K562 (cell line): Measurements from ENCODE around the gene ZNF335. TPM values are rescaled to one million over a fixed set of nuclear protein-coding genes. Genes with fewer than 3 reads are reported as not detected.

Experiments
- ATAC-seq: fragments of 200-7000 bp; cut with Tn5 transposase; 3 replicates; pipeline ENCODE4 v1.9.1; 2020; ENCODE audit warnings: moderate library complexity
- BruUV-seq: library from RNA; stranded (reverse); fragments of 400-500 nt; replicated peaks from 2 replicates; lab custom pipeline; 2021; lab: Mats Ljungman, UMichigan
- CTCF ChIA-PET: fragments of 300-600 bp; formaldehyde crosslinking; extraction: SDS; loops from one replicate; lab custom pipeline; 2021; ENCODE audit warnings: low intra/inter-chr PET ratio; lab: Yijun Ruan, JAX
- POLR2A ChIA-PET: fragments of 300-600, 350-650 bp; sonication (Branson Sonifier 250); formaldehyde crosslinking; extraction: SDS; loops from one replicate; lab custom pipeline; 2021; ENCODE audit warnings: antibody characterized with exemption, inconsistent platforms; lab: Yijun Ruan, JAX
- DNase-seq, 4 experiments: peaks; one replicate each; pipeline versions ENCODE4 v3.0.0 to v3.0.0-alpha.2; 2011 to 2018; ENCODE audit warnings: low spot score in 3 of 4, mixed read lengths in 3 of 4; ENCODE audit errors: extremely low read depth in 1 of 4
- FAIRE-seq: peaks from 2 replicates; lab custom pipeline; 2011; peaks lifted over from hg19 to GRCh38; lab: Jason Lieb, UNC
- H2AFZ ChIP-seq: 2 replicates; pipeline ENCODE4 v1.6.0; 2011; ENCODE audit warnings: low read depth, low read length, control low read depth, inconsistent platforms
- H3K27ac ChIP-seq: fragments of 200-600 bp; 3 replicates; pipeline ENCODE4 v1.8.0; 2011; ENCODE audit warnings: low read depth, mild to moderate bottlenecking, control low read depth, inconsistent platforms, low read length, moderate library complexity, mixed read lengths; ENCODE audit errors: extremely low read depth
- H3K27me3 ChIP-seq, 2 experiments: fragments of 300-600 bp in 1 of 2; 2 replicates in 1 of 2; 3 replicates in 1 of 2; pipeline versions ENCODE4 v1.6.0 to v1.8.0; 2011; ENCODE audit warnings: inconsistent platforms in 2 of 2, low read length in 2 of 2, mild to moderate bottlenecking in 1 of 2, mixed read lengths in 1 of 2, moderate library complexity in 1 of 2; ENCODE audit not compliant: control insufficient read depth in 2 of 2, insufficient read depth in 2 of 2
- H3K36me3 ChIP-seq: fragments of 300-600 bp; 3 replicates; pipeline ENCODE4 v1.8.0; 2011; ENCODE audit warnings: mild to moderate bottlenecking, low read length, inconsistent platforms; ENCODE audit not compliant: control insufficient read depth, insufficient read depth
- H3K4me1 ChIP-seq, 2 experiments: fragments of 200-600 bp in 1 of 2; replicated peaks in 1 of 2; 2 replicates in 1 of 2; 3 replicates in 1 of 2; pipeline versions ENCODE4 v1.5.1 to v1.8.0; 2011; ENCODE audit warnings: inconsistent platforms in 2 of 2, low read length in 2 of 2, mild to moderate bottlenecking in 1 of 2, mixed read lengths in 1 of 2, moderate library complexity in 1 of 2; ENCODE audit not compliant: control insufficient read depth in 2 of 2, insufficient read depth in 2 of 2
- H3K4me2 ChIP-seq: 2 replicates; pipeline ENCODE4 v1.6.1; 2011; ENCODE audit warnings: low read length, control low read depth, inconsistent platforms, mixed read lengths; ENCODE audit not compliant: insufficient read depth
- H3K4me3 ChIP-seq: fragments of 200-600 bp; sonication (generic), shearing (Covaris generic); 2 replicates; pipeline ENCODE4 v1.5.1; 2016; ENCODE audit warnings: control low read depth, inconsistent platforms
- H3K79me2 ChIP-seq: fragments of 200-600 bp; 3 replicates; pipeline ENCODE4 v1.8.0; 2011; ENCODE audit warnings: low read length, inconsistent platforms; ENCODE audit not compliant: control insufficient read depth, insufficient read depth
- H3K9ac ChIP-seq, 2 experiments: 2 replicates each; pipeline versions ENCODE4 v1.6.0 to v1.6.1; 2011; ENCODE audit warnings: low read depth in 2 of 2, low read length in 2 of 2, control low read depth in 1 of 2, inconsistent platforms in 1 of 2, mild to moderate bottlenecking in 1 of 2, mixed read lengths in 1 of 2; ENCODE audit not compliant: insufficient read depth in 1 of 2
- H3K9me1 ChIP-seq: one replicate; pipeline ENCODE4 v1.6.0; 2011; ENCODE audit warnings: inconsistent platforms, mild to moderate bottlenecking, low read length, moderate library complexity; ENCODE audit not compliant: control insufficient read depth, insufficient read depth
- H3K9me3 ChIP-seq: replicated peaks from 2 replicates; pipeline ENCODE4 v1.5.1; 2011; ENCODE audit warnings: low read depth, low read length, inconsistent platforms; ENCODE audit not compliant: control insufficient read depth, insufficient read depth
- H4K20me1 ChIP-seq: replicated peaks from 2 replicates; pipeline ENCODE4 v1.6.1; 2011; ENCODE audit warnings: low read length, inconsistent platforms, mixed read lengths; ENCODE audit not compliant: control insufficient read depth, insufficient read depth
- CXXC5 ChIP-seq: fragments of 250-450 bp; sonication (Bioruptor Pico); IDR thresholded peaks from 2 replicates; pipeline ENCODE4 v1.8.0; 2022; ENCODE audit warnings: inconsistent platforms, mild to moderate bottlenecking, moderate library complexity
- RBM22 ChIP-seq: fragments of 200-400 bp; formaldehyde crosslinking; IDR thresholded peaks from 2 replicates; pipeline ENCODE4 v1.6.1; 2018; ENCODE audit warnings: low read length, low read depth; ENCODE audit not compliant: poor library complexity, severe bottlenecking
- SIX5 ChIP-seq, 2 experiments: IDR thresholded peaks; 2 replicates each; pipeline ENCODE4 v1.6.1; 2011; ENCODE audit warnings: low read length in 2 of 2, borderline replicate concordance in 1 of 2, low read depth in 1 of 2, mild to moderate bottlenecking in 1 of 2, moderate library complexity in 1 of 2; ENCODE audit not compliant: insufficient read depth in 1 of 2
- TAF15 ChIP-seq: fragments of 200-400 bp; formaldehyde crosslinking; IDR thresholded peaks from 2 replicates; pipeline ENCODE4 v1.6.1; 2017; ENCODE audit warnings: mild to moderate bottlenecking, low read depth, low read length, moderate library complexity
- ZNF263 ChIP-seq: sonication (generic); formaldehyde crosslinking; IDR thresholded peaks from 2 replicates; pipeline ENCODE4 v1.8.0; 2022; ENCODE audit warnings: mild to moderate bottlenecking, missing genetic modification reagents, borderline replicate concordance
- ZNF384 ChIP-seq: IDR thresholded peaks from 2 replicates; pipeline ENCODE4 v1.6.1; 2012; ENCODE audit warnings: low read depth, low read length, improper control_type of control experiment
- WGBS: fragments of 100-300 bp; shearing (Covaris generic); methylation state at CpG from one replicate; pipeline ENCODE4 v1.1.6; 2016; ENCODE audit warnings: low coverage, mixed read lengths; ENCODE audit not compliant: insufficient coverage; ENCODE audit errors: missing lambda C conversion rate; 5-methylcytosine and 5-hydroxymethylcytosine counted together
- in situ Hi-C: fragments of 300-500 bp; cut with MboI; formaldehyde crosslinking; loops from 4 replicates; pipeline ENCODE4 v1.15.0; 2018; ENCODE audit warnings: inconsistent platforms, mixed read lengths
- intact Hi-C: fragments of 100-400 bp; cut with micrococcal nuclease; formaldehyde crosslinking; loops from 2 replicates; pipeline ENCODE4 v1.14.2; 2022
- polyA plus RNA-seq, 8 experiments: library from polyadenylated mRNA; depleted of rRNA in 4 of 8; stranded (reverse) in 5 of 8; unstranded in 3 of 8; fragments of >200 nt; fragmentation: Nextera tagmentation in 2 of 8; fragmentation: Illumina TruSeq in 1 of 8; extraction: Ambion mirVana in 2 of 8; extraction: Trizol in 1 of 8; gene quantifications; 2 replicates each; pipeline versions ENCODE4 v1.2.1 to v1.2.3, GENCODE V29; 2011 to 2014; ENCODE audit warnings: inconsistent platforms in 1 of 8, missing spikeins in 1 of 8
- total RNA-seq, 7 experiments: library from RNA; depleted of rRNA in 6 of 7; stranded (reverse); fragments of >200 nt in 6 of 7; fragmentation: Illumina TruSeq in 2 of 7; extraction: Trizol in 2 of 7; gene quantifications; 2 replicates each; pipeline versions ENCODE4 v1.2.1 to v1.2.3, GENCODE V29; 2011 to 2021; ENCODE audit warnings: low replicate concordance in 1 of 7
- TF ChIP-seq, protein P1 (sequence below): fragments of 200-800 bp; sonication (Bioruptor generic); IDR thresholded peaks from 2 replicates; pipeline ENCODE4 v1.6.1; 2016; ENCODE audit warnings: missing genetic modification characterization, missing compliant biosample characterization
- TF ChIP-seq, protein P2 (sequence below): sonication (generic); formaldehyde crosslinking; IDR thresholded peaks from 2 replicates; pipeline ENCODE4 v1.8.1; 2023; ENCODE audit warnings: mild to moderate bottlenecking, missing genetic modification reagents
- TF ChIP-seq, protein P3 (sequence below), 2 experiments: fragments of 200-800 bp in 1 of 2; sonication (Bioruptor generic) in 1 of 2; sonication (generic) in 1 of 2; formaldehyde crosslinking in 1 of 2; IDR thresholded peaks in 1 of 2; conservative IDR thresholded peaks in 1 of 2; 2 replicates each; pipeline versions ENCODE4 v1.5.0 to v1.6.1; 2016 to 2020; ENCODE audit warnings: missing compliant biosample characterization in 1 of 2, missing genetic modification characterization in 1 of 2, missing genetic modification reagents in 1 of 2

The ZNF335 gene
- total and polyA plus RNA-seq, 9 of the 15 experiments (the other 6 are each of a cell fraction or from before 2014, with no cell fraction given), result 0.39 to 16.0 (median 7.6) TPM

DNA sequence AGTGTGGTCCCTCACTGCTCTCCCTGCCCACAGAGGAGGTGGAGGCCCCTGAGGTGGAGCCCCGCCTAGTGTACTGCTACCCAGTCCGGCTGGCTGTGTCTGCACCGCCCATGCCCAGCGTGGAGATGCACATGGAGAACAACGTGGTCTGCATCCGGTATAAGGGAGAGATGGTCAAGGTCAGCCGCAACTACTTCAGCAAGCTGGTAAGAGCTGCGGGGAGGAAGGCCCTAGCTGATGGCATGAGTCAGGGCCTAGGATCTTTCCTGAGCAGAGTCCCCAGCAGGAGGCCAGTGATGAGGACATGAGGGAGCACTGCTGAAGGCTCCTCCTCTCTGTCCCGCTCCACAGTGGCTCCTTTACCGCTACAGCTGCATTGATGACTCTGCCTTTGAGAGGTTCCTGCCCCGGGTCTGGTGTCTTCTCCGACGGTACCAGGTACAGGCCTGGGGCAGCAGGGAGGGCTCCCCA lies 26.3 kb downstream of the ZNF335 start:
- H3K4me1 ChIP-seq, result peaks cover 20 to 44% of the 10 kb centered on the region in 2 experiments
- FAIRE-seq, result no peak
- H3K9ac ChIP-seq, result peak overlapping the region in 1 of 2 experiments; percentile 20; a peak in 1 of 4 replicates
- no peak overlapping the region for H3K4me3 ChIP-seq
- no peaks in the 10 kb centered on the region for H3K79me2 ChIP-seq
- peaks cover 8% of the 10 kb centered on the region for H3K9me1 ChIP-seq
- 82% methylated on average over 10 of the region's 13 CpGs for WGBS
- in situ Hi-C loops, result no loop called here
- TF ChIP-seq ZNF384 (no peak), CXXC5 (CRISPR knock-in tag) (no peak), ZNF263 (CRISPR knock-in tag) (peak; percentile 84; the same call in 1 of the 2 replicates), TAF15 (0 out of 2 replicates have a peak, but pooled peaks have one; percentile 14), RBM22 (peak; percentile 40), SIX5 (IDR thresholded peaks at IDR 0.05; ENCODE audit: borderline replicate concordance in 1 of 2, insufficient read depth in 1 of 2, low read depth in 1 of 2, low read length in 2 of 2) (no peak)
- TF ChIP-seq, protein P1, sequence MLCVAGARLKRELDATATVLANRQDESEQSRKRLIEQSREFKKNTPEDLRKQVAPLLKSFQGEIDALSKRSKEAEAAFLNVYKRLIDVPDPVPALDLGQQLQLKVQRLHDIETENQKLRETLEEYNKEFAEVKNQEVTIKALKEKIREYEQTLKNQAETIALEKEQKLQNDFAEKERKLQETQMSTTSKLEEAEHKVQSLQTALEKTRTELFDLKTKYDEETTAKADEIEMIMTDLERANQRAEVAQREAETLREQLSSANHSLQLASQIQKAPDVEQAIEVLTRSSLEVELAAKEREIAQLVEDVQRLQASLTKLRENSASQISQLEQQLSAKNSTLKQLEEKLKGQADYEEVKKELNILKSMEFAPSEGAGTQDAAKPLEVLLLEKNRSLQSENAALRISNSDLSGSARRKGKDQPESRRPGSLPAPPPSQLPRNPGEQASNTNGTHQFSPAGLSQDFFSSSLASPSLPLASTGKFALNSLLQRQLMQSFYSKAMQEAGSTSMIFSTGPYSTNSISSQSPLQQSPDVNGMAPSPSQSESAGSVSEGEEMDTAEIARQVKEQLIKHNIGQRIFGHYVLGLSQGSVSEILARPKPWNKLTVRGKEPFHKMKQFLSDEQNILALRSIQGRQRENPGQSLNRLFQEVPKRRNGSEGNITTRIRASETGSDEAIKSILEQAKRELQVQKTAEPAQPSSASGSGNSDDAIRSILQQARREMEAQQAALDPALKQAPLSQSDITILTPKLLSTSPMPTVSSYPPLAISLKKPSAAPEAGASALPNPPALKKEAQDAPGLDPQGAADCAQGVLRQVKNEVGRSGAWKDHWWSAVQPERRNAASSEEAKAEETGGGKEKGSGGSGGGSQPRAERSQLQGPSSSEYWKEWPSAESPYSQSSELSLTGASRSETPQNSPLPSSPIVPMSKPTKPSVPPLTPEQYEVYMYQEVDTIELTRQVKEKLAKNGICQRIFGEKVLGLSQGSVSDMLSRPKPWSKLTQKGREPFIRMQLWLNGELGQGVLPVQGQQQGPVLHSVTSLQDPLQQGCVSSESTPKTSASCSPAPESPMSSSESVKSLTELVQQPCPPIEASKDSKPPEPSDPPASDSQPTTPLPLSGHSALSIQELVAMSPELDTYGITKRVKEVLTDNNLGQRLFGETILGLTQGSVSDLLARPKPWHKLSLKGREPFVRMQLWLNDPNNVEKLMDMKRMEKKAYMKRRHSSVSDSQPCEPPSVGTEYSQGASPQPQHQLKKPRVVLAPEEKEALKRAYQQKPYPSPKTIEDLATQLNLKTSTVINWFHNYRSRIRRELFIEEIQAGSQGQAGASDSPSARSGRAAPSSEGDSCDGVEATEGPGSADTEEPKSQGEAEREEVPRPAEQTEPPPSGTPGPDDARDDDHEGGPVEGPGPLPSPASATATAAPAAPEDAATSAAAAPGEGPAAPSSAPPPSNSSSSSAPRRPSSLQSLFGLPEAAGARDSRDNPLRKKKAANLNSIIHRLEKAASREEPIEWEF (CRISPR knock-in tag), result no peak
- TF ChIP-seq, protein P2, sequence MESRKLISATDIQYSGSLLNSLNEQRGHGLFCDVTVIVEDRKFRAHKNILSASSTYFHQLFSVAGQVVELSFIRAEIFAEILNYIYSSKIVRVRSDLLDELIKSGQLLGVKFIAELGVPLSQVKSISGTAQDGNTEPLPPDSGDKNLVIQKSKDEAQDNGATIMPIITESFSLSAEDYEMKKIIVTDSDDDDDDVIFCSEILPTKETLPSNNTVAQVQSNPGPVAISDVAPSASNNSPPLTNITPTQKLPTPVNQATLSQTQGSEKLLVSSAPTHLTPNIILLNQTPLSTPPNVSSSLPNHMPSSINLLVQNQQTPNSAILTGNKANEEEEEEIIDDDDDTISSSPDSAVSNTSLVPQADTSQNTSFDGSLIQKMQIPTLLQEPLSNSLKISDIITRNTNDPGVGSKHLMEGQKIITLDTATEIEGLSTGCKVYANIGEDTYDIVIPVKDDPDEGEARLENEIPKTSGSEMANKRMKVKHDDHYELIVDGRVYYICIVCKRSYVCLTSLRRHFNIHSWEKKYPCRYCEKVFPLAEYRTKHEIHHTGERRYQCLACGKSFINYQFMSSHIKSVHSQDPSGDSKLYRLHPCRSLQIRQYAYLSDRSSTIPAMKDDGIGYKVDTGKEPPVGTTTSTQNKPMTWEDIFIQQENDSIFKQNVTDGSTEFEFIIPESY (CRISPR knock-in tag), result peak; percentile 74
- TF ChIP-seq, protein P3, sequence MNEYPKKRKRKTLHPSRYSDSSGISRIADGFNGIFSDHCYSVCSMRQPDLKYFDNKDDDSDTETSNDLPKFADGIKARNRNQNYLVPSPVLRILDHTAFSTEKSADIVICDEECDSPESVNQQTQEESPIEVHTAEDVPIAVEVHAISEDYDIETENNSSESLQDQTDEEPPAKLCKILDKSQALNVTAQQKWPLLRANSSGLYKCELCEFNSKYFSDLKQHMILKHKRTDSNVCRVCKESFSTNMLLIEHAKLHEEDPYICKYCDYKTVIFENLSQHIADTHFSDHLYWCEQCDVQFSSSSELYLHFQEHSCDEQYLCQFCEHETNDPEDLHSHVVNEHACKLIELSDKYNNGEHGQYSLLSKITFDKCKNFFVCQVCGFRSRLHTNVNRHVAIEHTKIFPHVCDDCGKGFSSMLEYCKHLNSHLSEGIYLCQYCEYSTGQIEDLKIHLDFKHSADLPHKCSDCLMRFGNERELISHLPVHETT (CRISPR knock-in tag; conservative IDR thresholded peaks at IDR 0.05 in 1 of 2, IDR thresholded peaks at IDR 0.05 in 1 of 2), result no peak
- TF ChIP-seq, all 486 proteins: peak for 4
- DNase-seq (no peak), ATAC-seq (no peak)
- H3K36me3 ChIP-seq, result peaks cover 90% of the 10 kb centered on the region
- peaks cover 13% of the 10 kb centered on the region; the same call in 1 of the 2 replicates for H4K20me1 ChIP-seq
- H3K9me3 ChIP-seq, result no peaks in the 10 kb centered on the region
- BruUV-seq, result no TSS peak
- ChIA-PET POLR2A (interaction anchor here (1.4 to 2.4 kb wide), 3 partner anchors 11 to 88 kb away, joined by 4 to 16 read pairs (median 5); partner anchors contain the start of genes ACOT8, PCIF1 and ZSWIM3), CTCF (no interaction called here)
- no peak overlapping the region for H2AFZ ChIP-seq
- no peak overlapping the region; the same call in 2 of the 3 replicates for H3K27ac ChIP-seq
- no peaks in the 10 kb centered on the region for H3K27me3 ChIP-seq
- H3K4me2 ChIP-seq, result no peak overlapping the region
- intact Hi-C loops, result no loop called here
